ENCODE data around the gene MFF. TPM values are rescaled to one million over a fixed set of nuclear protein-coding genes. Genes with fewer than 3 reads are reported as not detected.

Gene MFF
- total RNA-seq, 1 experiment from 2014 or later, result 83.3 TPM

- H3K9me3 ChIP-seq (ENCODE audit: control insufficient read depth, low read depth, low read length), result no peaks in the 10 kb centered on the region
- Mint-ChIP-seq H3K36me3 (ENCODE audit: insufficient read depth in 1 of 3, low read depth in 3 of 3) (no peaks in the 10 kb centered on the region), H3K27me3 (ENCODE audit: low read depth) (no peaks in the 10 kb centered on the region), H3K4me3 (no peak overlapping the region), H3K9me3 (no peaks in the 10 kb centered on the region), H3K27ac (no peak overlapping the region), H3K4me1 (no peaks in the 10 kb centered on the region)
- H2BK120ac ChIP-seq (ENCODE audit: low read depth, low read length, poor library complexity, severe bottlenecking), result no peak overlapping the region
- no peak overlapping the region for H2BK15ac ChIP-seq (ENCODE audit: low read depth, low read length)
- no peak overlapping the region for H2BK12ac ChIP-seq (ENCODE audit: insufficient read length, low read depth, low read length)
- H3K27ac ChIP-seq (ENCODE audit: insufficient read length, low read depth, low read length), result no peak overlapping the region
- no peak overlapping the region for H2AK5ac ChIP-seq (ENCODE audit: insufficient read length, low read length)
- no peaks in the 10 kb centered on the region for H3K27me3 ChIP-seq (ENCODE audit: insufficient read depth, low read length)
- H4K5ac ChIP-seq (ENCODE audit: insufficient read length, low read depth, low read length), result no peak overlapping the region
- H3K79me1 ChIP-seq (ENCODE audit: insufficient read depth, low read depth, low read length, poor library complexity, severe bottlenecking), result no peaks in the 10 kb centered on the region
- H3K4ac ChIP-seq (ENCODE audit: low read depth, low read length), result no peak overlapping the region
- no peak overlapping the region for H2BK20ac ChIP-seq (ENCODE audit: low read depth, low read length, poor library complexity, severe bottlenecking)
- H3K23me2 ChIP-seq (ENCODE audit: insufficient read length, low read depth, low read length, poor library complexity, severe bottlenecking), result no peaks in the 10 kb centered on the region
- H3K56ac ChIP-seq (ENCODE audit: insufficient read length, low read depth, low read length), result no peak overlapping the region
- no peaks in the 10 kb centered on the region for H3K4me1 ChIP-seq (ENCODE audit: insufficient read depth, low read length)
- no peak overlapping the region for H2BK5ac ChIP-seq (ENCODE audit: insufficient read length, low read length)
- no peak for DNase-seq
- no peak overlapping the region for H3K9ac ChIP-seq (ENCODE audit: extremely low read depth, insufficient read length, low read length)
- H4K91ac ChIP-seq (ENCODE audit: insufficient read length, low read depth, low read length), result no peak overlapping the region
- WGBS (ENCODE audit: extremely low coverage, insufficient read length, low lambda C conversion rate), result no CpG with 5 or more reads among the region's 3 CpGs
- H3K18ac ChIP-seq (ENCODE audit: insufficient read length, low read depth, low read length), result no peak overlapping the region
- no peak overlapping the region for H3K14ac ChIP-seq (ENCODE audit: insufficient read depth, low read length)
- no peak overlapping the region for H3K4me2 ChIP-seq (ENCODE audit: insufficient read depth, insufficient read length, low read length)
- H4K8ac ChIP-seq (replicated peaks; ENCODE audit: insufficient read length, low read depth, low read length), result no peak overlapping the region
- H3K23ac ChIP-seq (ENCODE audit: insufficient read length, low read depth, low read length), result no peak overlapping the region
- no peak overlapping the region for H3T11ph ChIP-seq (ENCODE audit: low read length)
- H3K79me2 ChIP-seq (ENCODE audit: insufficient read depth, low read length), result no peaks in the 10 kb centered on the region
- H4K20me1 ChIP-seq (ENCODE audit: control insufficient read depth, insufficient read depth, insufficient read length), result no peaks in the 10 kb centered on the region
- H2AFZ ChIP-seq (ENCODE audit: low read length), result no peak overlapping the region
- TF ChIP-seq, protein P1, sequence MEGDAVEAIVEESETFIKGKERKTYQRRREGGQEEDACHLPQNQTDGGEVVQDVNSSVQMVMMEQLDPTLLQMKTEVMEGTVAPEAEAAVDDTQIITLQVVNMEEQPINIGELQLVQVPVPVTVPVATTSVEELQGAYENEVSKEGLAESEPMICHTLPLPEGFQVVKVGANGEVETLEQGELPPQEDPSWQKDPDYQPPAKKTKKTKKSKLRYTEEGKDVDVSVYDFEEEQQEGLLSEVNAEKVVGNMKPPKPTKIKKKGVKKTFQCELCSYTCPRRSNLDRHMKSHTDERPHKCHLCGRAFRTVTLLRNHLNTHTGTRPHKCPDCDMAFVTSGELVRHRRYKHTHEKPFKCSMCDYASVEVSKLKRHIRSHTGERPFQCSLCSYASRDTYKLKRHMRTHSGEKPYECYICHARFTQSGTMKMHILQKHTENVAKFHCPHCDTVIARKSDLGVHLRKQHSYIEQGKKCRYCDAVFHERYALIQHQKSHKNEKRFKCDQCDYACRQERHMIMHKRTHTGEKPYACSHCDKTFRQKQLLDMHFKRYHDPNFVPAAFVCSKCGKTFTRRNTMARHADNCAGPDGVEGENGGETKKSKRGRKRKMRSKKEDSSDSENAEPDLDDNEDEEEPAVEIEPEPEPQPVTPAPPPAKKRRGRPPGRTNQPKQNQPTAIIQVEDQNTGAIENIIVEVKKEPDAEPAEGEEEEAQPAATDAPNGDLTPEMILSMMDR (conservative IDR thresholded peaks at IDR 0.05), result no peak
Measured at GRCh38 chr2:227292314-227292713, 32.7 kb upstream of the MFF start.
